GM18873 (cell line): ENCODE measurements around the gene NCBP2.

Experiments
- ATAC-seq: cut with Tn5 transposase; IDR thresholded peaks from one replicate; pipeline ENCODE4 v1.9.1; 2021; ENCODE audit warnings: mild to moderate bottlenecking, moderate library complexity, moderate number of reproducible peaks; ENCODE audit not compliant: unreplicated experiment, low FRiP score

Gene NCBP2

DNA sequence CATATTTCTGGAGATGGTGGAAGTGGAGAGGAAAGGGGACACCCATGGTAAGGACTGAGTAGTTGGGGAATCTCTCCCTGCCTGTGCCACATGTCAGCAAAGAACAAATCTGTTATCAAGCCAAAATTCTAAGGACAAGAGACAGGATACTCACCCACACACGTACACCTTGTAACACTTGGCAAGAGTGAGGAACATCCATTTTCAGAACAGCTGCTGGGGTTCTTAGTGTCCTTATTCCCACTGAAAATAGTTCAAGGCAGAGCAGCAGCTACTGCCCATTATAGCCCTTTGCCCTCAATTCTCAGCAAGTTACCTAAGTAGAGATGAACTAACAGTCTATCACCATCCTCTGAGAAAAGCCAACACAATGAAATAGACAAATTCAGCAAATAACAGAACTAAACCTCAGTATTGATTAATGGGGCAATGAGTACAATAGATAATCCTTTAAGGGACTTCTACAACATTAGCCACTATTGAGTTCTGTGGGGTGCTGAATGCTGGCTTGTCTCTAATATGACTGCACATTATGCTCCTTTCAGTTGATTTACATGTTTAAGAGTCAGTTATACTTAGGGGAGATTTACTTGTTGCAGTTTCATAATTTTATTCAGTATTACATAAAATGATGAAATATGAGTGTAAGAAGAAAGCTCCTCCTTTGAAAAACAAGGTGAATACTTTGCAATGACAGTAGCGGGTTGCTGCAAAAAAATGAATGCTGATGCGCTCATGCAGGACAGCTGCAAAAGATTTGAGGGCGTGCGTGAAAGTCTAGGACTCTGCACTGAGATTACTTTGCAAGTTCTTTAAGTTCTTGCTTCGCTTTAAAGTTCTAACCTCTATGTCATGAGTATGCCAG, 52.3 kb downstream of the NCBP2 start:
- ATAC-seq = no peak

GRCh38 chr3:196886144-196886543, 56.2 kb downstream of the NCBP2 start:
- ATAC-seq = no peak
